ENCODE results near the gene DCBLD2.

The DCBLD2 gene

DNA sequence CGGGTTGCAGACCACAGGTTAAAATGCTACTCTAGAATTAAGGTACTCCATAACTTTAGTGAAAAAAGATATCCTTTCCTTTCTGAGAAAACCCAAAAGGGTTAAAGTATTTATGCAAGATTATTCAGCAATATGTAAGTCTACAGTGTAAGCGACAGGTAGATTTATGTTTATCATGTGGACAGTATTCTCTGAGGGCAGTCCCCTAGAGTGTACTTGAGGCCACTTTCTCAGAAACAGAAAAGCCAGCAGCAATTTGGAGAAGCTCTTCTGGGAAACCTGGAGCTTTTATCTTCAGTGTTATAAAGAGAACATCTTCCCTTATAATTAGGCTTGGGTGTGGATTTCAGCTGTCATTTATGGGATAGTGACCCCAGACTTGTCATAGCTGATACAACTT, 129.5 kb downstream of the DCBLD2 start:
- DNase-seq (ENCODE audit: low spot score) (no peak), FAIRE-seq (no peak)

DNA sequence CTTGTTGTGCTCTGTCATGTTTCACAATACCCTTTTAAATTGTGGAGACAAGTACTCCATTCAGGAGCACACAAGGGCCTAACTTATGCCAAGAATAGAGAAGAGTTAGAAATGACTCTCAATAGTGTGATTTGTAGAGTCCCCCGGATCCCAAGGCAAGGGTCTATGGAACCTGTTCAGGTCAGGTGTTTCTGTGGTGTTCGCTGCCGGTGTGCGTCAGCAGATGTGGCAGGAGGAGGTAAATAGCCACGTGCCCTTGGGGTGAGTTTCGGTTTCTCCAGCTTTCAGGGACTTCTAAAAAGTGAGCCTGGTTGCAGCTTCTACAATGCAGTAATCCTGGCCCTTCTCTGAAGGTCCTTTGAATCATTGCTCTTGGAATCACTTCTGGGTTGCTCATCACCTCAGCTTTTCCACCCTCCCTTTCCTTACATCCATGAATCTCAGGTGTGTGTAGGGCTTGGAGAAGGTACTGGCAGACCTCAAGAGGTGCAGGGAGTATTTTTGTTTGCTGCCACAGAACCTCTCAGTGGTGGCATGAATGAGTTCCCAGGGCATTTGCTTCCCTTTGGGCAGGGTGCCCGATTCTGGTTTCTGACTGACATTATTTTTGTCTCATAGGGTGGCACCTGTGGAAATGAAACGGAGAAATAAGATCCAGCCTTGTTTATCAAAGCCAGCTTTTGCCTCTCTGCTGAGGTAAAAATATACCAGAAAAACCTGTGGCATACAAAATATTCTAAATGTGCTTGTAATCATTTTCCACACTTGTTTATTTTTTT, 131.0 kb downstream of the DCBLD2 start:
- DNase-seq (ENCODE audit: low spot score) (no peak), FAIRE-seq (peak; percentile 9)

DNA sequence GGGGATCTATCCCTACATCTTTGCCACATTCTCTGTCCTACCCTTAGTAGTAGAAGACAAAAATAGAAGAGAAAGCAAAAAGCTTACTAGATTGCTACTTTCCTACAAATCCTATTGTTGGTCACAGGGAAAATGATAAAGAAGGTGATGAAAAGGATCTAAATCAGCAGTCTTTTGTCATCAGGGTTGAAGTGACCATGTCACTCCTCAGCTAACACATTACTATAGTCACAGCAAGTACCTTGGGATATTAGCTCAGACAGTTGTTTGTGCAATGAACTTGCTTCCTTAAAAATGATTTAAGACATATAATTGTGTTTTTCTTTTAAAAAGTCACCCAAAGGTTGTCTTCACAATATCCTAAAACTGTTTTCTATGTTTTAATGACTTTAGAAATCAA, 132.0 kb downstream of the DCBLD2 start:
- no peak for FAIRE-seq
- no peak for DNase-seq (ENCODE audit: low spot score)

DNA sequence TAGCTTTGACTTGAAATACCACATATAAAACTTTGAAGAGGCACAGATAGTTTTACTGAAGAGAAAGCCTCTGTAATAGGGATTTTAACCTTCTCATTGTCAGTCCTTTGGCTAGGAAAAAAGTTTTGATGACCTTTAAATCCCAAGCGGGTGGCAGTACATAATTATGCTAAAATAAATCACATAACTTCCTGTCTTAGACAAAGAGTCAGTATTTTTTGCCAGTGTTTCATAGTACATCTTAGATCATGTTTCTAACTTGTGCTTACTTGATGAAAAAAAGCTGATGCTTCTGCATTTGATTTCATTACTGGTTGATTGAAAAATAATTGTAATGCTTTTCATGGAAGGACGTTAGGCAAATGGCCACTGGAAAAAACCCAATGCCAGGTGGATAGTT, 132.5 kb downstream of the DCBLD2 start:
- DNase-seq (ENCODE audit: low spot score) (no peak), FAIRE-seq (no peak)

DNA sequence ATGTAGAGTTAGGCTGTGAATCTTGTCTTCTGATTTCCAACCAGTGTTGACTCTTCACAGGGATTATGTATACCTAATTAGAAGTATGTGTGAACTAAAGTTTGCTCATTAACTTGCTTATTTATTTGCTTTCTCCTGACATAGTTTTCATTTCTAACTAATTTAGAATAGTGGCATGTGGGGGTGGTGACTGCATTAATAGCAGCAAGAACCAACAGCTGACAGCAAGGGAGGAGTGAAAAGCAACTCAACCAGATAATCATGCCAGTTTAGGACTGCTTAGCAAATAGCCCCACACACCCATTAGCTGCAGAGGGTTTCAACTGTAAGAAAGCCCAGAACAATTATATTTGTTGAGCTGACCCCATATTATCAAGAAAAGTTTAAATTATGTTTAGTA, 134.6 kb downstream of the DCBLD2 start:
- DNase-seq (ENCODE audit: low spot score) = no peak
- no peak for FAIRE-seq

DNA sequence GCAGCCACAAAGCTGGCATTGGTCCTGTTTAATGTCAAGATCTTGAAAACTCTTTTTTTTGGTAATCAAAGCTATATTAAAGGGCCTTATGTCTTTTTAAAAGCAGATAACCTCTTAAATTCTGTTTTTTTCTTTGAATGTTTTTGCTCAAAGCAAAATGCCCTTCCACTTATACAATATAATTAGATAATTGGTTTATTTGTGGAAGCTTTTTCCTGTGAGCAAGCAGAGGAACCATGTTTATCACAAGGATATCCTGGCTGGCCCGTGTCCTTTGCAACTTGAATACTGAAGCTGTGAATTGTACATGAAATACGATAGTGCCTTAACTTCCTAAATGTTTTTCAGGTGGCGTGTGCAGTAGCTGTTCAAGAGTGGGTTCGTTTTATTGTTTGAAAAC, 135.8 kb downstream of the DCBLD2 start:
- DNase-seq (ENCODE audit: low spot score) = no peak
- FAIRE-seq = no peak

DNA sequence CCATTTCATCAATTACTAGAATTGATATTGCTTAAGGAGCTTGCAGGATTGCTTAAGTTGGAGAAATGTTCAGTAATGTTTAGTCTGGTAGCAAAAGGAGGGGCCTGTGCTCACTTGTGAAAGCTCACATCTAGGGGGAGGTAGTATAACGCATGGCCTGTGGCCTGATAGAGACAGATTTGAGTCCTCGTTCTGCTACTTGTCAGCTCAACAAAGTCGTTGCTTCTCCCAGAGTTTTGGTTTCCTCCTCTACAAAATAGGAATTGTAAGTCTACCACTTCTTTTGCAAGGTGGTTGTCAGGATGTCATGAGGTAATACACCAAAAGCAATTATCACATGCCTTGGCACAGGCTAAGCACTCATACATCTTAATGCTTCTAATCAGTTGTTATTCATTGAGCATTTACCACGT, 137.0 kb downstream of the DCBLD2 start:
- FAIRE-seq = peak; percentile 9
- no peak for DNase-seq (ENCODE audit: low spot score)

DNA sequence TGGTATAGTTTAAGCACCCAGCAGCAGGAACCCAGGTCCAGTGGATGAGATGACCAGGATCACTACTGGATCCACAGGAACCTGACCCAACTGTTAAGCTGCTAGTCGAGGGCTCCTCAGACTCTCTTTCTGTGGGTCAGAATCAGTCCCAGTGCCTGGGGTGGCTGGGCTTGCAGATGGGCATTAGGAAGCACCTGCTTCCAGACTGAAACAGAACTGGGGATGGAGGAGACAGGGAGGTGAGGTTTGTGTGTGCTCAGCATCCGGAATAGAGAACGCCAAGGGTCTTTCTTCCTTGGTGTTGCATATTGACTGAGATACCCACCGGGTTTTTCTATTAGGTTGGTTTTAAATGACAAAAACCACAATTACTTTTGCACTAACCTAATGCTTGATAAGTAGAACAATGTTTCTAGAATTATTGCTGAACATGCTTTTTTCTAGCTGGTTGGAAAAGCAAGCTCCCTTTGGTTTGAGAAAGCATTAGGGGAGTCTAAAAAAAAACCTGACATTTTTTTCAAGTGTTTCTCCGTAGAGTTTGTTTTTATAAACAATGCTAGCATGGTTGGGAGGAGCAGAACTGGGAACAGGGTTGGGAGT, 137.6 kb downstream of the DCBLD2 start:
- FAIRE-seq = no peak
- no peak for DNase-seq (ENCODE audit: low spot score)

DNA sequence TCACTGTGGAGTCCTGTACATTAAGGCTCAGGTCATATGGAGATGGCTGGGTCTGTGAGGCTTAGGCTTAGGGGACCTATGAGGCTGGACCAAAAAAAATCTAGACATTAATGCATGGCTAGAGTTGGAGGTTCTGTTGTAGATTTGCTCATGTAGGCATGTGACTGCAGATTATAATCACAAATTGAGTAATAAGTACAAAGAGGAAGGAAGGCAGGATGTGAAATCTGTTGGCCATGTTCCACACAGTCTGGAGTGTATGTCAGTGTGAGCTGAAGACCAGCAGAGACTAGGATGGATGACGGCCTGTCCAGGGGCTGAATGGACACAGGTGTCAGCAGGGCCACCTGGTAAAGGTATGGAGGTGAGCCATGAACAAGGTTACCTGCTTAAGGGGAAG, 138.4 kb downstream of the DCBLD2 start, which contains the start of gene ST3GAL6:
TSS of gene ST3GAL6 (plus strand) at position 265 of the 400 bp plus-strand sequence. CDS start 5,101 bp downstream, outside the sequence.
- peak; percentile 70 for FAIRE-seq

DNA sequence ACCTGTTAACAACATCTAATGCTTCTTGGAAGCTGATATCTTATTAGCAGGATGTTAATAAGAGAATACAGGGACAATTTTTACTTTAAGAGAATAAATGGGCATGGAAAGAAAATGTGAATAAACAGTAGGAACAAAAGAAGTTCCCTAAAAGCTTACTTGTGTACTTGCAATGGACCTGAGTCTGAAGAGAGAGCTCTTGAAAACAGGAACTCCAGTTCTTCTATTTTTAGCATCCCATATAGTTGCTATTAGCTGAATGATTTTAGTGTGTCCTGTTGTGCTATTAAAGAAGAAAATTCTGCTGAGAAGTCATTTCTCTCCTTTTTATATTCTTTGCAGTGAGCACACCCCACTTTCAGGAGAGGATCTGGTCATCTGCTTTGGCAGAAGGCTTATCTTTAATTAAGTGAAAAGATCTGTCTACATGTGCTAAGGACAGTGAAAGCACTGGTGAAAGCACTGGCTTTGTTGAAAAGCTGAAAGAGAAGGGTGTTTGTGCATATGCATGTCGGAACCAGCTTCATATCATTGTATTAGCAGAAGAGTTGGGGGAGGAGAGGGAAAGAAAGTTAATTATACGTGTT, 139.8 kb downstream of the DCBLD2 start:
- DNase-seq (ENCODE audit: low spot score) (no peak), FAIRE-seq (no peak)

More for the DNA sequence above, 138.4 kb downstream of the DCBLD2 start, which contains the start of gene ST3GAL6:
- no peak for DNase-seq (ENCODE audit: low spot score)

DNA sequence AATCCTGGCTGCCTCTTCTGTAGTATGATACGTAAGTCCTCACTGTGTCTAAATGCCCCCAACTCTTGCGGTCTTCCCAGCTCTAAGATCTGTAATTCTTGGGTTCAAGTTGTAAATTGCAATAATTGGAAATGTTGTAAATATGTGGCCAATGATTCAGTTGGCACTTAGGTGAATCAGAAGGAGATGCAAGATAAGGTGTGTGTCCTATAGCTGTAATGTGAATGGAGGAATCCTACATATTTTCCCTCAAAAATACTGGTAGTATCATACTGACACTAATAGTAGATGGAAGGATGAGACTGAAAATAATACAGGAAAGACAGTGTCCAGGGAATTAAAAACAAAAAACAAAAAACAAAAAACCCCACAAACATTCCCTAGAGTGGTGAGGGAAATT, 141.9 kb downstream of the DCBLD2 start:
- DNase-seq (ENCODE audit: low spot score) (no peak), FAIRE-seq (no peak)

DNA sequence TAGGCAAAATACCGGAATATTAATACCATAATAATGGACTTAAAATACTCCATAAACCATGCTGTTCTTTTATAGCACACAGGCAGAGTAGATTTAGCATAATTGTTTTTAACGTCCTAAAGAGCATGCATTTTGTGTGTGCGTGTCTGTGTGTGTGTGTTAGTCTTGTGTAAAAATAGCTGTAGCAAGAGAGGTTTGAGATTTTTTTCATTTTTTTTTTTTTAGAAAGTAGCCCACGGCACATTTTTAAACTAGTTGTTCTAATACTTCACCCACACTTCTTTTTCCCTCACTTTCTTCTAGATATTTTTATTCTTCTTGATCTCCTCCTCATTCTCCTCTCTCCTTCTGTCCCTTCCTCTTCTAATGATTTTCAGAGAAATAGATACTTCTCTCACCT, 145.9 kb downstream of the DCBLD2 start:
- FAIRE-seq (no peak), DNase-seq (ENCODE audit: low spot score) (no peak)

DNA sequence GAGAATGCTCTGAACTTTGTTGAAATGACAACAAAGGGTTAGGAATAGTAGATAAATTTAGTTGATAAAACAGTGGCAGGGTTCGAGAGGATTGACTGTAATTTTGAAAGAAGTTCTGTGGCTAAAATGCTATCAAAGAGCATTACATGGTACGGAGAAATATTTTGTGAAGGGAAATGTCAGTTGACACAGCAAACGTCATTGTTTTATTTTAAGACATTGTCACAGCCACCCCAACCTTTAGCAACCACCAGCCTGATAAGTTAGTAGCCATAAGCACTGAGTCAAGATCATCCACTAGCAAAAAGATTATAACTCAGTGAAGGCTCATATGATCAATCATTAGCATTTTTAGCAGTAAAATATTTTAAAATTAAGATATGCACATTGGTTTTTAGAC, 147.0 kb downstream of the DCBLD2 start:
- DNase-seq (ENCODE audit: low spot score) (no peak), FAIRE-seq (no peak)

DNA sequence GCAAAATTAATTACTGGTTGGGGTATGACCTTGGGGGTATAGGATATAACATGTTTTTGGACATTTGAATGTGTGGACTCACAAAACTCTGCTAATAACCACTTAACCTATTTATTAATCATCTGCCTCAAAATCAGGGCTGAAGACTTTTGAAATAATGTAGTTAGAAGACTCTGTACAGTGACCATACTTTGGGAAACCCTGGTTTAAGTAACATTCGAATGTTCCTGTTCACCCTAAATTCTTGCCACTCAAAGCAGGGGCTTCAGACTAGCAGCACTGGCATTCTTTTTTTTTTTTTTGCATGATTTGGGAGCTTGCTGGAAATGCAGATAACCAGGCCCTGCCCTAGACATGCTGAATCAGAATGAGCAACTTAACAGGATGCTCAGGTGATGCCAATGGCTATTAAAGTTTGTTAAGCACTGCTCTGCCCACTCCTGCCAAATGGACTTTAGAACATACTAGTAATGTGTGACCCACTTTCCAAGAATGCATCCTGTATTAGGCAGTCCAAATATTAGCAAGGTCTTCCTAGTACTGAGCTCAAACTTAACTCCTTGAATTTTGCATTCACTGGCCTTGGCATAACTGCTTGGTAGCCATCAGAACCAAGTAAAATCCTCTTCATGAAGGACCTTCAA, 151.1 kb downstream of the DCBLD2 start:
- DNase-seq (ENCODE audit: low spot score) = no peak
- FAIRE-seq = no peak

DNA sequence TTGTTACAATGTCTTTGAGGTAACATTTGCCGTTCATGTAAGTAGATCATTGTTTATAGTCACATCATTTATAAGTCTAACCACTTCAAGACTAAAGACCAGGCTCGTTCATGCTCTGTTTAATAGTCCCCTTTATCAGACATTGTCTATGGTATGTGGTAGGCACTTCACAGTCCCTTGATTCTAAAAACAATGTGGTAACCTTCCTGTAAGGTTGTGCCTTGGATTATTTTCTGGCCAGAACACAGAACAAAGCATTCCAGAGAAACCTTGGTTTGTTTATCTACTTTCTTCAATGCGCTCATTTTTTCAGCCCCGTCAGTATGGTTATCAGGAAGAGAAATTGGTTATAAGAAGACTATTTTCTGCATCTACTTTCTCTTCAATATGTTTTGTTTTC, 154.6 kb downstream of the DCBLD2 start:
- DNase-seq (ENCODE audit: low spot score) (no peak), FAIRE-seq (no peak)

DNA sequence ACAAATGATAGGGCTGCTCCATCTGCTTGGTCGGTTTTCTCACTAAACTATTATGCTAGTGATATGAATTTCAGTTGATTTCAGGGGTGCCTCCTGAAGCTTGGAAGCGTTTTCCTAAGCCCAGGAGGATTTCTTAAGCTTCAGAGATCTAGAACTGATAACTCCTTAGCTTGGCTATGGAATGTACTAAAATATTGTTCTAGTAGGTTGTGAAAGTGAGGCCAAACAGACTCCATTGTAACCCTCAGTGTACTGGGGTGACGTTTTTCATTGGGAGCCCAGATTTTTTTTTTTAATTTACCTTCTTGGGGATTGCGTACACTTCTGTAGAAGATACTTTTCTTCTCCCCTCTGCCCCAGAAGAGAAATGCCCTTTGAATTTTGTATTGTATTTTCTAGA, 155.4 kb downstream of the DCBLD2 start:
- no peak for FAIRE-seq
- DNase-seq (ENCODE audit: low spot score) = no peak

Data from urothelium cell line (cell line).